ENCODE measurements around the gene OLFML2B.

DNA sequence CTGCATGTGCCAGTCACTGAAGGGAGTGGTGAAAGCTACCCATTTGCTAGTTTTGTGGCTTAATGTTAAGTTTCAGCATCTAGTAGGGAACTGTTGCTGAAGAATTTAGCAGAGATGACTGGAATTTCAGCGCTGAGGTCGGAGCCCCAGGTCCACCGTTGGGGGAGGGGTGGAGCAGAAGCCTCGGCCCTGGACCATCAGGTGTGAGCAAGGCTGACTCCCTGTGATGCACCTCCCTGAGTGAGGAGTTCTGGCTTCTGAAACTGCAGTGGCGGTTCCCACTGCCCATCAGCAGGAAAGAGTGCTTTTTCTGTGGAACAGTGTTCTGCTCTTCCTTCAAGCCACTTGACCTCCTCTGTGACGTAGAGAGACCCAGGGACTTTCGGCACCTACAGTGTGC is 47.2 kb upstream of the OLFML2B start:
- TF ChIP-seq, protein P1, sequence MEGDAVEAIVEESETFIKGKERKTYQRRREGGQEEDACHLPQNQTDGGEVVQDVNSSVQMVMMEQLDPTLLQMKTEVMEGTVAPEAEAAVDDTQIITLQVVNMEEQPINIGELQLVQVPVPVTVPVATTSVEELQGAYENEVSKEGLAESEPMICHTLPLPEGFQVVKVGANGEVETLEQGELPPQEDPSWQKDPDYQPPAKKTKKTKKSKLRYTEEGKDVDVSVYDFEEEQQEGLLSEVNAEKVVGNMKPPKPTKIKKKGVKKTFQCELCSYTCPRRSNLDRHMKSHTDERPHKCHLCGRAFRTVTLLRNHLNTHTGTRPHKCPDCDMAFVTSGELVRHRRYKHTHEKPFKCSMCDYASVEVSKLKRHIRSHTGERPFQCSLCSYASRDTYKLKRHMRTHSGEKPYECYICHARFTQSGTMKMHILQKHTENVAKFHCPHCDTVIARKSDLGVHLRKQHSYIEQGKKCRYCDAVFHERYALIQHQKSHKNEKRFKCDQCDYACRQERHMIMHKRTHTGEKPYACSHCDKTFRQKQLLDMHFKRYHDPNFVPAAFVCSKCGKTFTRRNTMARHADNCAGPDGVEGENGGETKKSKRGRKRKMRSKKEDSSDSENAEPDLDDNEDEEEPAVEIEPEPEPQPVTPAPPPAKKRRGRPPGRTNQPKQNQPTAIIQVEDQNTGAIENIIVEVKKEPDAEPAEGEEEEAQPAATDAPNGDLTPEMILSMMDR (IDR thresholded peaks at IDR 0.05; ENCODE audit: low read depth, low read length): no peak
- no peak for TF ChIP-seq EZH2phosphoT487 (IDR thresholded peaks at IDR 0.05; ENCODE audit: low read depth)

Measured in OCI-LY3 (cell line).